ENCODE measurements around the gene RBM19.

Gene RBM19

GRCh38 chr12:113899561-113900471, 66.3 kb downstream of the RBM19 start:
- no peak for DNase-seq (ENCODE audit: low read depth)

- DNase-seq (ENCODE audit: low read depth) = no peak
Observed at GRCh38 chr12:113899042-113899560, 67.0 kb downstream of the RBM19 start.

GRCh38 chr12:113898466-113898865, 67.7 kb downstream of the RBM19 start:
- DNase-seq (ENCODE audit: low read depth) = no peak

GRCh38 chr12:113897406-113897805, 68.7 kb downstream of the RBM19 start:
- DNase-seq (ENCODE audit: low read depth) = no peak

DNA sequence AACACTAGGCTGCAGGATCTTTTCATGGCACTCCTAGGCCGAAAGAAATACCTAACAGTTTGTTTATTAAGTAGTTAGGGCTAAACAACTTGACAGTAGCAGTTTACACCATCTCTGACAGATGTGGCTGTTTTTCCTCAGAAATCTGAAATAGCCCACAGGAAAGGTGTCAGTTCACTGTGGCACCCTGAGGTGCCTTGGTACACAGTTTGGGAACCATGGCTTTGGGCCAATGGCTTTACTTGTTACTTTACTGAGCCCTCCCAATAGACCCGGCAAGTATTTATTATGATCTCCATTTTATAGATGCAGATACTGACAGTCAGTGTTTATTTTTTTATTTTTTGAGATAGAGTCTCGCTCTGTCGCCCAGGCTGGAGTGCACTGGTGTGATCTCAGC, 69.3 kb downstream of the RBM19 start:
- DNase-seq (ENCODE audit: low read depth) = no peak

DNA sequence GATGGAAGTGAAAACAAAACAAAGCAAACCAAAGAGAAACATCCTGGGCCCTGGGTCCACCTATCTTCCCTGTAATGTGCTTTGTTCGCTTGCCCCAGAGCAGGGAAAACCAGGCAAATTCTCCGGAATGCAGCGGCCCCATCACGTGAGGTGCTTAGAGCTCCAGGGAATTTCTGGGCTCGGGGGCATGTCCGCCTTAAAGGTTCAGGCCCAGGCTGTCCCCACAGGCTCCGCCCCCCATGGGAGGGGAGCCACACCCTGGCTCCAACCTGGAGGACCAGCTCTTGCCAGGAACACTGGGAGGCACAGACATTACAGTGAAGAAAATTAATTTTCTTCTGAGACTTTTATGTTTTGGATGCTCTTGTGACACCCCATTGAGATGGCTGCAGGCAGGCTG, 69.9 kb downstream of the RBM19 start:
- DNase-seq (ENCODE audit: low read depth) = no peak

GRCh38 chr12:113895176-113895575, 70.9 kb downstream of the RBM19 start:
- no peak for DNase-seq (ENCODE audit: low read depth)

DNA sequence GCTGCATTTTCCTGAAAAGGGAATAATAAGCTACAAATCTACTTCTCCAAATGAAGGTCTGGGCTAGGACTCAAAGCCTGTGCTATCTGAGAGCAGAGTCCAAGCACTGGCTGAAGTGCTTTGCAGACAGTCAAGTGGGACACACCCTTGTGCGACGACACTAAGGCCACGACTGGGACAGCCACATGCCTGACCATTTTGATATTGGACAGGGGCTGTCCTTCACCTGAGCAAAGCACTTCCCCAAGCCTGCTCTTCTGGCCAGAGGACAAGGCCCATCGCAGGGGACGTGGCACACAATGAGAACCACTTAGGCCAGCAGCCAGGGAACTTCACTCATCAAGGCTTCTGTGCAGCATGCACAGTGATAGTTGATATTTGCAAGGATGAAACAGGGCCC, 71.4 kb downstream of the RBM19 start:
- no peak for DNase-seq (ENCODE audit: low read depth)

DNA sequence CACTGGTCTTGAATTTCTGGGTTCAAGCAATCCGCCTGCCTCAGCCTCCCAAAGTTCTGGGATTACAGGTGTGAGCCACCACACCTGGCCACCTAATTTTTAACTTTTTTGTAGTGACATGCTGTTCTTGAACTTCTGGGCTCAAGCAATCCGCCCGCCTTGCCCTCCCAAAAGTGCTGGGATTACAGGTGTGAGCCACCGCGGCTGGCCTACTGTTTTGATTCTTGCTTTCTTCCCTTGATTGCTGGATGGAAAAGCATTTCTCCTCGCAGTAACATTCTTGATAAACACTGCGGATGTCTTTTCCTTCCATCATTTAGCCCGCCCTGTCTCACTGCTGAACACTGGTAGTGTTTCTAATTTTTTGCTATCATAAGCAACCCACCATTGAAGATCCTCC, 72.9 kb downstream of the RBM19 start:
- no peak for DNase-seq (ENCODE audit: low read depth)

DNA sequence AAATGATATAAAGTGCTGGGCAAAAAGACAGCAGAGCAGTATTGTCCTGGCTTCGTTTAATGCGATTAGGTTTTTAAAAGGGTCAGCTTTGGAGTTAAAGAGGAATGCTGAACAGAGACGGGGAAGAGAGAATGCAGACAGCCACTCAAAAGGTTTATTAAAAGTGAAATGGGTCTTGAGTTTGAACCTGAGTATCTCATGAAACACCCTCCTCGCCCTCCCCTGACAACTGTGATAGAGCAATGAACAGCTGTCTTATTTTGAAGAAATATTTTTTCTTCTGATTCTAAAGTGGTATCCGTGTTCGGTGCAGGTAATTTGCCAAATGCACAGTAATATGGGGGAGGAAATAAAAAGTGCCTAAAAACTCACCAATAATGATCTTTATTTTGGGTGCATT, 73.6 kb downstream of the RBM19 start:
- DNase-seq (ENCODE audit: low read depth) = no peak

- no peak for DNase-seq (ENCODE audit: low read depth)
Observed at GRCh38 chr12:113891739-113892520, 74.2 kb downstream of the RBM19 start.

DNA sequence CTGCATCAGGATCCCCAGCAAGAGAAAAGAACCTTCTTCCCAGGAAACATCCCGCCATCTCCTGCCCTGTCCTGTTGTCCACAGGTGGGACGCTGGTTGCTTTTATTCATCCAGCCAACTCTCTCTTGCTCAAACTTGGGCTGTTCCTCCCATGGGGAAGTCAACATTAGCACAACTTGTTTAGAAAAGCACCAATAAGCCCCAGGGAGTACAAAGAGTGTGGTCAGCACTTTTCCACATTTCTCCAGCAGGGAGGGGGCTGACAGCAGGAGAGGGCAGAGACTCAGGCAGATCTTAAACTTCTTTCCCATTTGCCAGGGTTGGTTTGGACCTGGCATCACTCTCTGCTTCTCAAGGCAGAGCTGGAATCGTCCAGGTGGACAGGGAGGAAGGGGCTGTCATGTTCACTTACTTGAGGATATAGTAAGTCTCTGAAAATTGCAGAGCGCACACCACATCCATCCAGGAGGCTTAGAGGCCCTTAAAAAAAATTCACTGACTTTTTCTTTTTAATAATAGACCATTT, 74.9 kb downstream of the RBM19 start:
- no peak for DNase-seq (ENCODE audit: low read depth)

- no peak for DNase-seq (ENCODE audit: low read depth)
Observed at GRCh38 chr12:113889891-113890581, 76.1 kb downstream of the RBM19 start.

DNA sequence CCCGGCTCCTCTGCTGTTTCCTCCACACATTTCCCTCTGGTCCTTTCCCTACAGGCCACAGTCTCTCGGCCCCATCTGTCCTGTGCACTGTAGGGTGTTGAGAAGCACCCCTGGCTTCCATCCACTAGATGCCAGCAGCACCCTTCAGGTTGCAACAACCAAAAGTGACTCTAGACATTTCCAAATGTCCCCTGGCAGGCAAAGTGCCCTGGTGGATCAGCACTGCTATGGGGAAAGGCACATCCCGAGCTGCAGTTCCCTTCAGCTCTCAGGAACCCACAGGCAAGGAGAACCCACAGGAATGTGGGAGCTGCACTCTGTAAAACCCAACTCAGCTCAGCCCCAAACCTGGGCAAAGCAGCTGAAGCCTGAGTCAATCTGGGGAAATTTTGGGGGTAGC, 77.0 kb downstream of the RBM19 start:
- DNase-seq (ENCODE audit: low read depth) = no peak

- DNase-seq (ENCODE audit: low read depth) = no peak
Observed at GRCh38 chr12:113888435-113888834, 77.7 kb downstream of the RBM19 start.

DNA sequence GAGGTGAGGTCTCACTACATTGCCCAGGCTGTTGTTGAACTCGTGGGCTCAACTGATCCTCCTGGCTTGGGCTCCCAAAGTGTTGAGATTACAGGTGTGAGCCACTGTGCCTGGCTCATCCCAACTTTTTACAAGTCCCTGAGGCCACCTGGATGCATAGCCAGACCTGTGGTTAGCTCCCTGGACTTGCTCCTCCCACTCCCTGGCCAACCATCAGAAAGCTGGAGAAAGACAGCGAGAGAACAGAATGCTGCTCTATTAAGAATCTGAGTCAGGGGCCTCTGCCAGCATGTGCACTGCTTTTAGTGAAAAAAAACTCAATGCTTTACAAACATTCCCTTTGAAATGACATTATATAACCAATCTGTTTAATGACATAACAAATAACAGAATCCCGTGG, 78.2 kb downstream of the RBM19 start:
- no peak for DNase-seq (ENCODE audit: low read depth)

GRCh38 chr12:113886721-113887120, 79.4 kb downstream of the RBM19 start:
- DNase-seq (ENCODE audit: low read depth) = no peak

- DNase-seq (ENCODE audit: low read depth) = no peak
Observed at GRCh38 chr12:113884392-113884791, 81.7 kb downstream of the RBM19 start.

DNA sequence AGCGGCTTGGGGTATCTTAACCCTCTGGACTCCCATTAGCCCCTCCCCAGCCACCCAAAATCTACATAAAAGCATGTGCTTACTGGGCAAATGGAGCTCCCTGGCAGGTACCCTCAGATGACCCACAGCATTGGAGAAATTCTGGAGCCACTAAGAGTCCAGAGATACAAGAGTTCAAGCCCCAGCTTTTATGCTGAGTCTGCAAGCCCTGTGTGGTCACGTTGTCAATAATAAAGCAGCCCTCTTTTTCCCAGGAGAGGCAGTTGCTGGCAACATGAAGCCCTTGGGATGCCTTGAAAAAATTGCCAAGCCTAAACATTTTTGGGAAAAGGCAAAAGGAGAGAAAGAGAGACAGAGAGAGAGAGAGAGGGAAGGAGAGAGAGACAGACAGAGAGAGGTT, 83.4 kb downstream of the RBM19 start:
- DNase-seq (ENCODE audit: low read depth) = no peak

DNA sequence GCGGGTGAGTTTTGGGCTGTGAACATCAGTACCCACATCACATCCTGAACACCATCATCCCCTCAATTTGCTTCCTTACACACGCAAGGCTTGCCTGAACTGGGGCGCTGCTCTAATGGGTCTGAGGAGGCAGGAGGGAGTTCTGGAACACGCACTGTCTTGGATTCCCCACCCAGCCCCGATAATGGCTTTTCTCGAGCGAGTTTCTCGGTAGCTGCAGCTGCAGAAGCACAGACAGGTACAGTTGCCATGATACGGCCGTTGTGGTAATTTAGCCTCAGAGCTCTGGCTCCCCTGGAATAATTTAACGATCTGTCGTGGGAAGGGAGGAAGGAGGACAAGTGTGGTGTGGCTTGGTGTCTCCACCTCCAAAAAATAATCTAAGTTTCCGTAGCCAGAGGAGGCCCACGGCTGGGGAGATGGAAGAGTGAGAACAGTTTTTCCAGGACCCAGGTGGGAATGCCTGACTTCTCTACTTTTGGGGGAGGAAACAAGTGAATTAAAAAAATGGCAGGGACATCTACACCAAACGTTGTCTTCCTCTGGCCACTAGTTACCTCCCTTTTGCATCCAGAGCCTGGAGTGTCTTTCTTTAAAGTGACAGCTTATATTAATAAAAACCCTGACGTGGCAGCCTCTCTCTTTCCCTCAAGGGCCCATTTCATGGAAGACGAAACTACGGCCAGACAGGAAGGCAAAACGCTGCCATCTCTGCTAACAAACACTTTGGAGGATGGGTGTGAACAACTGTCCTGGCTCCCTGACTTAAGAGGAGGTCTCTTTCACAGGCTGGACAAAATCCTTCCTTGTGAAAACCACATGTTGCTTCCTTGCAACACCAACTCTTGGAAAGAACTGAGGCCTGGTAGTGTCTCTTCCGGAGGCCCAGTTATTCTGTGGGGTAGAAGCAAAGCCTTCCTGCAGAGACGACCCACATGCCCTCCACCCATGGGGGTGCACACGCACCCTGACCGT, 84.8 kb downstream of the RBM19 start:
- no peak for DNase-seq (ENCODE audit: low read depth)

- DNase-seq (ENCODE audit: low read depth) = no peak
Observed at GRCh38 chr12:113880326-113880725, 85.8 kb downstream of the RBM19 start.
